Effector CD4-positive, alpha-beta T cell (primary cell): Measurements from ENCODE around the gene TTC33.

ENCODE experiments used
- DNase-seq: peaks from one replicate; pipeline ENCODE4 v3.0.0-alpha.2; 2020

The TTC33 gene

GRCh38 chr5:40560474-40561110 lies 195.2 kb downstream of the TTC33 start:
- no peak for DNase-seq

- DNase-seq: no peak
Observed at GRCh38 chr5:40559306-40559705, 196.5 kb downstream of the TTC33 start.

- no peak for DNase-seq
Observed at GRCh38 chr5:40557501-40557900, 198.3 kb downstream of the TTC33 start.

GRCh38 chr5:40556811-40557210 lies 198.9 kb downstream of the TTC33 start:
- no peak for DNase-seq

- DNase-seq: no peak
Observed at GRCh38 chr5:40555886-40556285, 199.9 kb downstream of the TTC33 start.

GRCh38 chr5:40554813-40555212 lies 200.9 kb downstream of the TTC33 start:
- no peak for DNase-seq

- DNase-seq: no peak
Observed at GRCh38 chr5:40554054-40554453, 201.7 kb downstream of the TTC33 start.

GRCh38 chr5:40552981-40553380 lies 202.8 kb downstream of the TTC33 start:
- DNase-seq: no peak

- DNase-seq: no peak
Observed at GRCh38 chr5:40551496-40552491, 204.0 kb downstream of the TTC33 start.

GRCh38 chr5:40550481-40550880 lies 205.3 kb downstream of the TTC33 start:
- no peak for DNase-seq

- no peak for DNase-seq
Observed at GRCh38 chr5:40549616-40550015, 206.1 kb downstream of the TTC33 start.

- DNase-seq: no peak
Observed at GRCh38 chr5:40547994-40548575, 207.7 kb downstream of the TTC33 start.

- DNase-seq: no peak
Observed at GRCh38 chr5:40547557-40547956, 208.2 kb downstream of the TTC33 start.

- no peak for DNase-seq
Observed at GRCh38 chr5:40540301-40540700, 215.5 kb downstream of the TTC33 start.

GRCh38 chr5:40524677-40525076 lies 231.1 kb downstream of the TTC33 start:
- DNase-seq: no peak

- DNase-seq: no peak
Observed at GRCh38 chr5:40521925-40522324, 233.8 kb downstream of the TTC33 start.

GRCh38 chr5:40521108-40521785 lies 234.5 kb downstream of the TTC33 start:
- no peak for DNase-seq

GRCh38 chr5:40518485-40518917 lies 237.3 kb downstream of the TTC33 start:
- DNase-seq: no peak

- DNase-seq: no peak
Observed at GRCh38 chr5:40515476-40515875, 240.3 kb downstream of the TTC33 start.

- DNase-seq: no peak
Observed at GRCh38 chr5:40514976-40515375, 240.8 kb downstream of the TTC33 start.

GRCh38 chr5:40511801-40512200 lies 244.0 kb downstream of the TTC33 start:
- no peak for DNase-seq

GRCh38 chr5:40507095-40507494 lies 248.7 kb downstream of the TTC33 start:
- DNase-seq: no peak

GRCh38 chr5:40505031-40505430 lies 250.7 kb downstream of the TTC33 start:
- DNase-seq: no peak
